DMS 273 (cell line): ENCODE results near the gene SRPRA.
A peak's percentile ranks its signal among the peaks of the same experiment; 100 is the strongest.

Source experiments
- DNase-seq: peaks from one replicate; lab custom pipeline; 2025; ENCODE audit not compliant: unreplicated experiment; lab: John Stamatoyannopoulos, UW

The SRPRA gene

GRCh38 chr11:126231725-126232459 lies 36.8 kb downstream of the SRPRA start:
- DNase-seq: peak; percentile 60

DNA sequence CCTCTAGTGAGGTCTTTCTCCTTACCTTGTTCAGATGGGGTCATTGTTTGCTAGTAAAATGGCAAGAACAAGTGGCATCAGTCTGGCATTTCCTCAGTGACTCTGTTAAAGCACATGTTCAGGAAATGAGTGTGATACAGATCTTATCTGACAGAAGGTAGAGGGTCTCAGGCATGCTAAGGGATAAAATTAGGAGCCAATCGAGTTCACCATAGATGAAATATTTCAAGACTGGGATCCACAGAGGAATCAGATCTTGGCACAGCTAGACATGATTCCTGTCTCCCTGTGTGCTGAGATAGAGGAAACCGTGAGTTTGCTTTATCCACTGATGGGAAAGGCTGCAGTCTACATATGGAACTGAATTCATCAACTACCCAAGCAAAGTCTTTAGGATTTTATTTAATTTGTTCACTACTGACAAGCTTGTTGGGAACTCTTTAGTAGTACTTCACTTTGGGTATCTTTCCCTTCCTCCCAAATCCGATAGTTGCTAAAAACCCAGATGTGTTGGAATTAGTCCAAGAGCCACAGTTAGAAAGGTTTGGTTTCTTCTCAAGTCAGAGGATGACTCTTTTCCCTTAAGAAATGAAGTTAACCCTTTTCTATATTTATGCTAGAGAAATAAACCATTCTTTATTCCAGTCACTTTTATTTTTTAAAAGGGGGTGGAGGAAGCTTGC lies 38.7 kb downstream of the SRPRA start:
- DNase-seq: no peak

DNA sequence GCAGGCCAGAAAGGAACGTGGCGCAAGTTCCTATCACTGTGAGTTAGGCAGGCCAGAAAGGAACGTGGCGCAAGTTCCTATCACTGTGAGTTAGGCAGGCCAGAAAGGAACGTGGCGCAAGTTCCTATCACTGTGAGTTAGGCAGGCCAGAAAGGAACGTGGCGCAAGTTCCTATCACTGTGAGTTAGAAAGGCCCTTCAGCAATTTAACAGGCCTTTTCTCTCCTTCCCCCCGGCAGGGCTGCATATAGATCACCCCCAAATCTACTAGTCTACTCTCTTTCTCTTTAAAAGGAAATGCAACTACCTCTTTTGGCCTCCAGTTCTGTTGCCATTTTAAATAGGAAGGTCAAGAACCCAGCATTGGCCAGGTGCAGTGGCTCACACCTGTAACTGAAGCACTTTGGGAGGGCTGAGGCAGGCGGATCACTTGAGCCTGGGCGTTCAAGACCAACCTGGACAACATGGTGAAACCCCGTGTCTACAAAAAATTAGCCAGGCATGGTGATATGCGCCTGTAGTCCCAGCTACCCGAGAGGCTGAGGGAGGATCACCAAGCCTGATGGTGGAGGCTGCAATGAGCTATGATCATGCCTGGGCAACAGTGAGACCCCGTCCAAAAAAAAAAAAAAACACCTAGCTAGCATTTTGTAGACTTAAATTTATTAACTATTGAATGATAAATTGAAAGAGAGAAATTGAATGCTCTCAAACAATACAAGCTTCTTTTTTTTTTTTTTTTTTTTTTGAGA lies 42.2 kb downstream of the SRPRA start:
- DNase-seq: no peak

GRCh38 chr11:126225295-126225665 lies 43.4 kb downstream of the SRPRA start:
- no peak for DNase-seq

- DNase-seq: no peak
Observed at GRCh38 chr11:126224647-126225294, 43.9 kb downstream of the SRPRA start.

- DNase-seq: no peak
Observed at GRCh38 chr11:126219547-126219946, 49.1 kb downstream of the SRPRA start.

DNA sequence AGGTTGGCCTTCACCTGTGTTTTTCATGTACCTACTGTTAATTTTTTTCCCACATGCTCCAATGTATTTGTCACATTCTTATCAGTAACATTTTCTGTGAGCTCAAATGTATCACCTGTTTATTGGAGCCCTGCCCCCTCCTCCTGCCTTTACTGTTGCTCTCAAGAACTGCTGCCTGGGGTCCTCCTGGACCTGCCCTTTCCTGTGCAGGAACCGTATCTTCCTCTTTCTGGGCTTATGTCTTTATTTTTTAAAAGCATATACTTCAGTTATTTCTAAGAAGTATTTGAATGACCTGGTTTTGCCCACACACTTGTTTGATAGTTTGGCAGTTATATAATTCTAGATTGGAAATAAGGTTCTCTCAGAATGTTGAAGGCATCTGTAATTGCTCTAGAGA lies 51.2 kb downstream of the SRPRA start:
- no peak for DNase-seq

- no peak for DNase-seq
Observed at GRCh38 chr11:126216526-126217305, 52.0 kb downstream of the SRPRA start.

- no peak for DNase-seq
Observed at GRCh38 chr11:126214841-126215240, 53.9 kb downstream of the SRPRA start.

DNA sequence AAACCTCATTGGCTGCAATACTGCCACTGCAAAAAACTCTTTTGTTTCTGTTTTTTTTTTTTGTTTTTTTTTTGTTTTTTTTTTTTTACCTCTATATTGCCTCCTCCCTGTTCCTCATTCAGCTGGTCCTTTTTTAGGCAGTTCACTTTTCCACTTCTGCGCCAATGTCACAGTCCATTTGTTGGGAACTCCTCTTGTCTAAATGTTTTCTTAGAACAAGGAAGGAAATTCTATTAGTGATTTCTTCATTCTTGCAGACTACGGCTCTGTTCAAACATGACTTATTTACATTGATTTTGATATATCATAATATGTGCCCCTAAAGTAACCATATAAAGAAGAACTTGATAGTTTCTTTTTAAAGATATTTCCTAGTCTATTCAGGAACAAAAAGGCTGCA lies 54.3 kb downstream of the SRPRA start:
- no peak for DNase-seq
